ENCODE measurements around the gene LIME1. TPM values are rescaled to one million over a fixed set of nuclear protein-coding genes. Genes with fewer than 3 reads are reported as not detected.

LIME1 gene
- total and polyA plus RNA-seq, 2 of the 8 experiments (the other 6 are each of a cell fraction or from before 2014, with no cell fraction given): 4.5 to 5.9 TPM

GRCh38 chr20:63704749-63705117 is 31.7 kb upstream of the LIME1 start:
- FAIRE-seq (no peak), DNase-seq (ENCODE audit: low read depth in 1 of 2, low spot score in 2 of 2) (no peak)
- H2BK20ac ChIP-seq (ENCODE audit: low read length): no peak overlapping the region
- H3K4me1 ChIP-seq (replicated peaks in 1 of 4; ENCODE audit: control insufficient read depth in 3 of 4, insufficient read depth in 4 of 4, low read length in 3 of 4): peaks cover 0 to 11% (median 6%) of the 10 kb centered on the region in 4 experiments; a peak in 5 of 7 replicates
- H3K4me3 ChIP-seq (ENCODE audit: extremely low read depth in 1 of 4, insufficient read depth in 2 of 4, low read depth in 3 of 4, low read length in 4 of 4): no peak overlapping the region
- H3K14ac ChIP-seq (ENCODE audit: insufficient read length): no peak overlapping the region
- CTCF ChIA-PET (ENCODE audit: partially characterized antibody): interaction anchor here (0.6 to 1.5 kb wide), 2 partner anchors 75 to 167 kb away, joined by 3 read pairs; no protein-coding TSS in a partner anchor
- no peak overlapping the region for H4K8ac ChIP-seq (ENCODE audit: extremely low read depth, insufficient read depth, low read length)
- POLR2A ChIA-PET (ENCODE audit: partially characterized antibody): interaction anchor here (0.6 to 4.7 kb wide), 4 partner anchors 8 to 30 kb away, joined by 3 to 49 read pairs (median 3); partner anchors contain the start of gene TNFRSF6B
- peaks cover 0 to 28% of the 10 kb centered on the region in 2 experiments; a peak in 3 of 4 replicates for H3K79me2 ChIP-seq (ENCODE audit: control insufficient read depth in 1 of 2, insufficient read depth in 2 of 2, low read length in 2 of 2)
- H3K18ac ChIP-seq (ENCODE audit: extremely low read depth, low read length): no peak overlapping the region
- no peak overlapping the region for H2BK120ac ChIP-seq (replicated peaks; ENCODE audit: low read depth, low read length)
- no peaks in the 10 kb centered on the region for H3K27me3 ChIP-seq (replicated peaks in 1 of 4; ENCODE audit: control insufficient read depth in 3 of 4, extremely low read depth in 1 of 4, insufficient read depth in 3 of 4, low read length in 3 of 4)
- H3K79me1 ChIP-seq (ENCODE audit: low read depth, low read length): peaks cover 6% of the 10 kb centered on the region; the same call in 1 of the 2 replicates
- H2BK15ac ChIP-seq (ENCODE audit: low read length): no peak overlapping the region
- H3K9ac ChIP-seq (replicated peaks in 1 of 4; ENCODE audit: extremely low read depth in 1 of 4, low read depth in 3 of 4, low read length in 3 of 4): no peak overlapping the region
- no peak overlapping the region for H2AK5ac ChIP-seq (ENCODE audit: low read depth, low read length)
- H3K9me3 ChIP-seq (ENCODE audit: insufficient read depth in 2 of 2, low read depth in 1 of 2, low read length in 1 of 2): no peaks in the 10 kb centered on the region
- peaks cover 5% of the 10 kb centered on the region; the same call in 1 of the 2 replicates for H3K23me2 ChIP-seq (ENCODE audit: low read depth, low read length)
- no peak overlapping the region for H2BK12ac ChIP-seq (ENCODE audit: low read depth, low read length)
- peaks cover 8 to 17% of the 10 kb centered on the region in 2 experiments for H4K20me1 ChIP-seq (replicated peaks in 1 of 2; ENCODE audit: control insufficient read depth in 1 of 2, insufficient read depth in 2 of 2, low read length in 2 of 2)
- no peak overlapping the region for H2BK5ac ChIP-seq (ENCODE audit: low read depth, low read length)
- H2AFZ ChIP-seq (ENCODE audit: low read length): no peak overlapping the region
- H3K27ac ChIP-seq (ENCODE audit: low read depth, low read length): no peak overlapping the region
- H3K4me2 ChIP-seq (ENCODE audit: insufficient read depth in 1 of 2, low read depth in 2 of 2, low read length in 2 of 2): no peak overlapping the region
- no peak overlapping the region for H4K5ac ChIP-seq (ENCODE audit: insufficient read length, low read depth, low read length)
- WGBS, 2 experiments (ENCODE audit: extremely low coverage in 1 of 2, insufficient coverage in 1 of 2, insufficient read length in 1 of 2, insufficient replicate concordance in 2 of 2, low coverage in 1 of 2, low lambda C conversion rate in 2 of 2, missing lambda C conversion rate in 1 of 2): 79% methylated on average over 6 of the region's 6 CpGs; no CpG with 5 or more reads in 1 of the 2 experiments
- H3K23ac ChIP-seq (ENCODE audit: insufficient read length): no peak overlapping the region
- TF ChIP-seq ATF2 (IDR thresholded peaks at IDR 0.05; ENCODE audit: low read length): no peak
- TF ChIP-seq E2F6 (IDR thresholded peaks at IDR 0.05): no peak
- TF ChIP-seq NRF1 (IDR thresholded peaks at IDR 0.05; ENCODE audit: low read depth, low read length): no peak
- TF ChIP-seq RNF2 (IDR thresholded peaks at IDR 0.05; ENCODE audit: borderline replicate concordance, low read depth, low read length, missing control alignments, poor library complexity, severe bottlenecking): no peak
- no peak for TF ChIP-seq GTF2F1 (IDR thresholded peaks at IDR 0.05; ENCODE audit: borderline replicate concordance, low read depth, low read length)
- no peak for TF ChIP-seq USF2 (IDR thresholded peaks at IDR 0.05; ENCODE audit: low read length)
- no peak overlapping the region for H3K4ac ChIP-seq (replicated peaks; ENCODE audit: insufficient read length, low read depth, low read length)
- H3K56ac ChIP-seq (replicated peaks; ENCODE audit: insufficient read length, low read depth, low read length): no peak overlapping the region
- no peak overlapping the region for H4K91ac ChIP-seq (replicated peaks; ENCODE audit: insufficient read length, low read length)
- peaks cover 3 to 18% (median 8%) of the 10 kb centered on the region in 4 experiments; a peak in 5 of 8 replicates for H3K36me3 ChIP-seq (ENCODE audit: control insufficient read depth in 2 of 4, insufficient read depth in 4 of 4, low read length in 3 of 4)
